Measurements from ENCODE around the gene NPM3.

Gene NPM3

DNA sequence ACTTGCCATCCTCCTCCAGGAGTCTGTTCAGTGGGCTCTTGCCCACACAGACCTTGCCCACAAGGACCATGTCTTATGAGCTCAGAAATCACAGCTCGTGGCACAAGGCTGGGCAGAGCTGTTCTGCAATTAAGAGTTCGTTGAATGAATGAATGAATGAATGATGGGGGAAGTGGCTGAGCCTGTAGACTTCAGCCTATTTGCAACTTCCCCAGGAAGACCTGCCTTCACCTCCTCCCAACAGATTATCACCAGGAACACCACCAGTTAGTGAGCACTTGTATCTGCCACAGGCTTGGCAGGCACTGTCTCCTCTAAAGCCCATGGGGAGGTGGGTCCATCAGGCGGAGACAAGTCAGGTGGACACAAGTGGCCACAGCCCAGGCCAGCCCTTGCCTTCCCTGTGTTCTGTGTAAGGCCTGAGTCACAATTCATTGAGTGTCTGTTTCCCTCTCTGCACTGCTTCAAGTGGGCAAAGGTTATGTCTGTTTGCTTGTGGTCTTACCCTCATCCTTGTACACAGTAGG is 5.6 kb downstream of the NPM3 start:
- in situ Hi-C loops (cut with MboI; ENCODE audit: low pct_unique_long_range_greater_than_20kb, low sequenced_read_pairs), result no loop called here
- no peak for DNase-seq

DNA sequence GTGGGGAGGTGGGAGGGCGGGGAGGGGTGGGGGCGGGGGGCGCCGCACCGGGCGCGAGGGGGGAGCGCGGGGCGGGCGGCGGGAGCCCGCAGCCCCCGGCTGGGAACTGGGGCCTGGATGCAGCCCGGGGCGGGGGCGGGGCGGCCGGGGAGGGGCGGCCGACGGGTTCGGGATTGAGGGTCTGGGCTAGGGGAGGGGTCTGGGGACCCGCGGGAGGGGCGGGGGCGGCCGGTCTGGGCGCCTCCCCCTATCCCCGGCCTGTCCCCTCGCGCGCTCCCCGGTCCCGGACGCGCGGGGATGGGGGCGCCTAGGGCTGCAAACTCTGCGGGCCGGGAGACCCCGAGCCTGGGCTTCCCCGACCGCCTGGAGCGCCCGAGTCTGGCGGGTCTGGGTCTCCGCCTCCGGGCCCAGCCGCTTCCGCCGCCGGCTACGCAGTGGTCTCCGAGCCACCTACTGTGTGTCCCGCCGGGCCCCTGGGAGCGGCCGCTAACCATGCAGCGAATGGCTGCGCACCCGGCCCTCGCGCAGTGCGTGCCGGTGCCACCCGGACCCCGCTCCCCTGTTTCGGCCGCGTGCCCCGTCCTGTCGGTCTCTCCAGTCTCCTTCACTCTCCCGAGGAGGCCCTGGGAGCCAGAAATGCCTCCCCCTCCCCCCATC is 7.0 kb downstream of the NPM3 start:
- in situ Hi-C loops (cut with MboI; ENCODE audit: low pct_unique_long_range_greater_than_20kb, low sequenced_read_pairs), result no loop called here
- no peak for DNase-seq

DNA sequence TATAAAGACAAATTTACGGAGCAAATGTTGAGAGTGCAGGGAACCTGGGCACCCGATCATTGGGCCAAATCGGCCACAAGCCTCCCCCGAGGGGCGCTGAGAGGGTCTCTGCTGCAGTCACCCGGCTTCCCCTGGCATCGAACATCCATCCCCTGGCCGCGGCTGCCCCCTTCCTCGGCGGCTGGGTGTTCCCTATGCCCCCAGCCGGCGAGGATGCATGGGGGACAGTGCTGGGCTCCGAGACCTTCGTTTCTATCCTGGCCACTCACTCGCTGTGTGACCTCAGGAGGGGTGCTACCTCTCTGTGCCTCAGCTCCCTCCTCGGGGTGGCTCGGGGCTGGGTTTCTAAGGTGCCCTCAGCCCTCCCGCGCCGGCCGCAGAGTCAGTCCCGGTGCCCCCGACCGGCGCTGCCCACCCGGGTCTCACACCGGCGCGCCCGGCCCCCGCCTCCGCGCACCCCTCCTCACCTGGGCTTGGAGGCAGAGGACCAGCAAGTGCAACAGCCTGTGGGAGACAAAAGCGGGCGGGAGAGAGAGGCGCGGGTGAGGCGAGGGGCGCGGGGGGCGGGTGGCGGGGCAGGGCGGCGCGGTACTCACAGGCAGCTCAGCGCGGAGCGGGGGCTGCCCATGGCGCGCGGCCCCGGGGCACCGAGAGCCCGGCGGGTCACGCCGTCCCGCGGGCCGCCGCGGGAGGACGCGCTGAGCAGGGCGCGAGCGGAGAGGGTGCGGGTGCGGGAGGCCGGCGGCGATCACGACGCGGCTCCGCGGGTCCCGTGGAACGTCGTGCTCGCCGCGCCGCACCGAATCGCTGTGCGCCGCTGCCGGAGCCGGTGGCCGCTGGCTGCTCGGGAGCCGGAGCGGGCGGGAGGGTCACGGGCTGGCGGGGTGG is 7.7 kb downstream of the NPM3 start, which contains the start of gene FGF8:
TSS of gene FGF8 (minus strand) at position 842 of the 888 bp plus-strand sequence. CDS start at position 628, 214 bp downstream.
- in situ Hi-C loops (cut with MboI; ENCODE audit: low pct_unique_long_range_greater_than_20kb, low sequenced_read_pairs), result no loop called here
- DNase-seq, result no peak

DNA sequence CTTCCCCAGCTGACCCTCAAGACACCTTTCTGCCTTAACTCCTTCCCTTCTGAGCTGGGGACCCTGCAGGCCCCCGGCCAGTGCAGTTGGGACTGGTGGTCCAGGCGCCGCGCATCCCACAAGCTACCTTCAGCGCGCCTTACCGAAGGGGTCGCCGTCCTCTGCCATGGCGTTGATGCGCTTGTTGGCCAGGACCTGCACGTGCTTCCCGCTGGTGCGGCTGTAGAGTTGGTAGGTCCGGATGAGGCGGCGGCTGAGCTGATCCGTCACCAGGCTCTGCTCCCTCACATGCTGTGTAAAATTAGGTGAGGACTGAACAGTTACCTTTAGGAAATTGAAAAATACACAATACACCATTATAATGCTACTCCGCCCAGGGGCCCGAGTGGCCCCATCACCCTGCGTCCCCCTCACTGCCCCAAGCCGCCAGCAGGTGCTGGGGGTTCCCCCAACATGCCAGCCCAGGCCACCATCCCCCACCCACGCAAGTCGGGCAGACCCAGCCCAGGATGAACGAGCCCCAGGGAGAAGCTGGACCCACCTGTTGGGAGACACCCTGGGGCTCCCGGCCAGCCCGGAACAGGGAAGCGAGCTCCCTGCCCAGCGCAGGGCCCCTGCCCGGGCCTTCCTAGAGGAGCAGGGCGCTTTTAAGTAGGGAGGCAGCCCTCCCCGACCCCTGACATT is 8.5 kb downstream of the NPM3 start:
- in situ Hi-C loops (cut with MboI; ENCODE audit: low pct_unique_long_range_greater_than_20kb, low sequenced_read_pairs), result loop anchor here (25.0 kb wide), 1 partner anchor 562 kb away; no protein-coding TSS in a partner anchor
- no peak for DNase-seq

DNA sequence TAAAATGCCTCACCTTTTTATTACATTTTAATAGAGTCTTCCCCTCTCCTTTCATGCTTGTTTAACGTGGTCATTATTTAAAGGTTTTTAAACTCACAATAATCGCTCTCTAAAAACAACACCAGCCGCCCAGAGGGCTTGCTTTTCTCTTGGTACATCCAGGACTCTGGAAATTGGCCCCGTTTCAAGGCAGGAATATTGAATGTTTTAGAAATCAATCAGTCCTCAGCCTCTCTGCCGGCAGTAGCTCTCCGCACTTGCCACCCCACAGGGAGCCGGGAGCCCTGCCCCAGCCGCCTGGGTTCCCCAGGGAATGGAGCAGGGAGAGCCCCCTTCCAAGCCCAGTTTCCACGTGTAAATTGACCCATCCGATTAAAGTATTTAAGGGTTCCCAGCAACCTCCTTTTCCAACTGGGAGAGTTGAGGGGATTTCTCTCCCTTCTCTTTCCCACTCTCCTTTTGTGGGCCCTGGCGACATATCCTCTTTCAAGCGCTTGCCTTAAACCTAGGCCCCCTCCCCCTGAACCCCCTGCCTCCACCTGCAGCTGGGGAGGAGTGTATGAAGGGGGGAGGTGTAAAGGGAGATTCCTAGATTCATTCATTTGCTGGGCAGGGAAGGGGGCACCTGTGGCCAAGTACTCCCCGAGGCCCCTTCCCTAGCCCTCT is 9.2 kb downstream of the NPM3 start:
- no peak for DNase-seq
- in situ Hi-C loops (cut with MboI; ENCODE audit: low pct_unique_long_range_greater_than_20kb, low sequenced_read_pairs), result loop anchor here (25.0 kb wide), 1 partner anchor 562 kb away; no protein-coding TSS in a partner anchor

DNA sequence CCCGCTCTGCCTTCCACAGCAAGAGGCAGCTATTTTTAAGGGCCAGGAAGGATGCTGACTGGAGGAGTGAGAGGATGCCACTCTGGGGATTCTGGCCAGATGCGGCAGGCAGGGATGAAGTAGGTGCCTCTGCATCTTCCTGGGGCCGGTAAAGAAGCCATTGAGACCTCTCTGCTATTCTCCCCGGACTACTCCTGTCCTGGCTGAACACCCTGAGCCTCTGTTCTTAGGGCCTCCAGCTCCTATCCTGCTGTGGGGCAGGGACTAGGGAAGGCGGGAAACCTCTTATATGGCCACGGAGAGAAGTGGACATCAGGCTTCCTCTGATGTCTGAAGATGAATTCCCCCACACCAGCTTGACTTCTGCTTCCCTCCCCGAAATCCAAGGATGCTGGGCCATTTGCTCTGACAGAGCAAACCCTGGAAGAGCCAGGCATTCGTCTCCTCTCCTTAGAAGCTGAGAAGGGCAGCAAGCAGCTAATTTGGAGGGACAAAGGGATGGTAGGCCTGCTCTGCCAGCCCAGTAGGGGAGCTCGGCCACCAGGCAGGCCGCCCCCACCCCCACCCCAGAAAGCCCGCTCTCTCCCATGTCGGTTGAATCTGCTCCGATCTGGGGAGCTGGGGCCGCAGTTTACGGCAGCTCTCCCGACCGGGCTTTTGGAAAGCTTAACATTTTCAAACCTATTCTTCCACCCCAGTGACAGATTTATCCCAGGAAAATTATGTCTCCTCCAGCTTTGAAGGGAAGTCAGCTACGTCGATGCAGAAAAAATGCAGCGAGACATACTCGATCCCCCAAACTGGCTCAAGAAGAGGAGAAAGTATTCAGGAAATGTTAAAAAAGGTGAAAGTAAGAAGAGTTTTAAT is 10.1 kb downstream of the NPM3 start:
- in situ Hi-C loops (cut with MboI; ENCODE audit: low pct_unique_long_range_greater_than_20kb, low sequenced_read_pairs), result loop anchor here (25.0 kb wide), 1 partner anchor 561 kb away; no protein-coding TSS in a partner anchor
- DNase-seq, result no peak

DNA sequence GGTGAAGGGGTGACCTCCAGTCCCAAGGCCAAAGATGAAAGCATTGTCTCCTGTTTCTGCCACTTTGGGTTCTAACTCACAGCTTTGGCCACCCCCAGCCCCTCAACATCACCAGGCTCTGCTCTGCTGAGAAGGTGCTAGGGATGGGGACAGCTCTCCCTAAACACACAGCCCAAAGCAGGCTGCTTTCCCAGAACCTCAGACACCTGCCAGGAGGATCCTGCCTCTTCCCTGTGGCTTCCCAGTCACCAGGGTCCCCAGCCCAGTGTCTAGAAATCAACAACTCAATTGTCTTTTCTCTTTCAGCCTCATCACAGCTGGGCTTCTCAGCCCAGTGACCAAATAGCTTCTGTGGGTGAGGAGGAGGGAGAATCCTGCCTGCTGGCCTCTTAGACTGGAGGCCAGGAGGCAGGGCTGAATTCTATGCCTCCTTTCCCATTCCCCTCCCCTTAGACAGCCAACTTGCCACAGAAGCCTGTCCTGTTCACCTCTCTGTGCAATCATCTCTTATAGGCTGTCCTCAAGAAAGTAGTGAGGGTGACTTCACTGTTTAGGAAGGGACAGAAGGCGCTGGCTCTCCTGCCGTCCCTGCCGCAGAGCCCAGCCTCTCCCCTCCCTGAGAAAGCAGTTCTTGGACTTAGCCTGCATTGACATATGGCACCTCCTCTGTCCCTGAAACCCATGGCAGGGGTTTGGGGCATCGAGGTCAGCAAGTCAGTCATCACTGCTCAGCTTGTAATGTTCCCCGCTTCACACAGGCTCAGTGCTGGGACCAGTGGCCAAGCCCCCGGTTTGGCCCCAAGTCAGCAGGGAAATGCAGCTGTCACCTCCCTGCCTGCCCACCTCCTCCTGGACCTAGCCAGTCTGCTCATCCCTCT is 11.0 kb downstream of the NPM3 start:
- DNase-seq, result no peak
- in situ Hi-C loops (cut with MboI; ENCODE audit: low pct_unique_long_range_greater_than_20kb, low sequenced_read_pairs), result loop anchor here (25.0 kb wide), 1 partner anchor 560 kb away; no protein-coding TSS in a partner anchor

DNA sequence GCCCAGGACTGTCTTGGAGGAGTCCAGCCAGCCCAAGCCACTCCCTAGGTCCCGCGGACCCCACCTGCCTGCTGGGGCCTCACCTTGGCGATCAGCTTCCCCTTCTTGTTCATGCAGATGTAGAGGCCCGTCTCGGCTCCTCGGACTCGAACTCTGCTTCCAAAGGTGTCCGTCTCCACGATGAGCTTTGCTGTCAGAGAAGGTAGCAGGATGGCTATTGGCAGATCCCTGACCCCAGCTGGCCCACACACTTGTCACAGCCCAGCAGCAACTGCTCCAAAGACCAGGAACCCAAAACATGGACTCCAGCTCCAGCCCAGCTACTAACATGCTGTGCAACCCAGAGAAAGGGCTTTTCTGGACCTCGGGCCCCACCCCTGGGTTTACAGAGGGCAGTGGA is 11.9 kb downstream of the NPM3 start:
- in situ Hi-C loops (cut with MboI; ENCODE audit: low pct_unique_long_range_greater_than_20kb, low sequenced_read_pairs), result loop anchor here (25.0 kb wide), 1 partner anchor 559 kb away; no protein-coding TSS in a partner anchor
- no peak for DNase-seq

DNA sequence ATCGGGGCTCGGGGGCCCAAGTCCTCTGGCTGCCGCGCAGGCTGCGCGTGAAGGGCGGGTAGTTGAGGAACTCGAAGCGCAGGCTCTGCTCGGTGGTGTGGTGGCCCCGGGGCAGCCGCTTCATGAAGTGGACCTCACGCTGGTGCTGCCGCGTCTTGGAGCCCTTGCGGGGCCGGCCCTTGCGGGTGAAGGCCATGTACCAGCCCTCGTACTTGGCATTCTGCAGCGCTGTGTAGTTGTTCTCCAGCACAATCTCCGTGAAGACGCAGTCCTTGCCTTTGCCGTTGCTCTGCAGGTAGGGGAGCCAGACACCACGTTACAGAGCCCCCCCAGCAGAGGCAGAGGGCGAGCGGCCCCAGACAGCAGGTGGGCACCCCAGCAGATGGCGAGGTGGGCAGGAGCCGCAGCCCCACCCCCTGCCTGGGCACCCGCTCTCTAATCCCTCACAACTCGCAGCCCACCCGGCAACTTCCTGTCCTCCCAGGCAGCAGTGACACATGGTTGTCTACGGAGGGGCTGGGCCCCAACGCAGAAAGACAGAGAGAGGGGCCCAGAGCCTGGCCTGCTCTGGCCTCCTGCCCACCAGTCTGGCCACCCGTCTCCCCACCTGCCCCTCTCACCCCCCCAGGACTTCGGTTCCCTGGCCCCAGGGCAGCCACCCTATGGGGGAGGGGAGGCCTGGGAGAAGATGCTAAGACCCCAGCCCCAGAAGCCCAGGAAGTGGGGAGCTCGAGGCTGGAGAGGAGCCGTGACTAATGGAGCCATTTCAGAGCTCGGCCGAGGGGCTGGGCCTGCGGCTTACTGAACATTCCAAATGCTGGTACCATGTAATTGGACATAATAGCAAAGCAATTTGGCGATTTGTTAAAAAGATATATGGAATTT is 12.7 kb downstream of the NPM3 start:
- in situ Hi-C loops (cut with MboI; ENCODE audit: low pct_unique_long_range_greater_than_20kb, low sequenced_read_pairs), result loop anchor here (25.0 kb wide), 1 partner anchor 558 kb away; no protein-coding TSS in a partner anchor
- DNase-seq, result no peak

DNA sequence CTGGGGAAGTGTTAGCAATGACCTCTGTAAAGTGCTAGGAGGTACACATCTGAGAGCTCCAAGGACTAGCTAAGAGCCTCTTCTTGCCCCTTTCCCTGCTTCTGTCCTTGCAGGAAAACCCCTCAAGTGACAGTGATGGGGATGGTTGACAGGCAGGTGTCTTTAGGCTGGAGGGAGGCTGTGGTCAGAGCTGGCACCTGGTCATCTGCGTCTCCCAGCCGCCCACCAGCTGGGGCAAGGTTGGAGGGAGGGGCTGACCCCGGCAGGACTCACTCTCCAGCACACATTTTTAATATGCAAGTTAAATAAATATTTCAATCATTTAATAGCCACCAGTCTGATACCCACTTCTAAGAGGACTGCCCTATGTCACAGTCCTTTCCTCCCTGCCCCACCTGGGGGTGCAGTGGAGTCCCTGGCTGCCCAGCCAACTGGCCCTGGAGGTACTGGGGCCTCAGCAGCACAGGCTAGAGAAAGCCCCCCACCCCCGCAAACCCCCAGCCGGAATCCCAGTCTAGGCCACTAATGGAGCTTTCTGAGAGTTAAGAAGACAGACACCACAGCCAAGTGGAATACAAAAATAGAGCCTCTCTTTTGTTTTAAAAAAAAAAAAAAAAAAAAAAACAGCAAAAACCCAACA is 13.6 kb downstream of the NPM3 start:
- in situ Hi-C loops (cut with MboI; ENCODE audit: low pct_unique_long_range_greater_than_20kb, low sequenced_read_pairs), result loop anchor here (25.0 kb wide), 1 partner anchor 557 kb away; no protein-coding TSS in a partner anchor
- DNase-seq, result no peak

DNA sequence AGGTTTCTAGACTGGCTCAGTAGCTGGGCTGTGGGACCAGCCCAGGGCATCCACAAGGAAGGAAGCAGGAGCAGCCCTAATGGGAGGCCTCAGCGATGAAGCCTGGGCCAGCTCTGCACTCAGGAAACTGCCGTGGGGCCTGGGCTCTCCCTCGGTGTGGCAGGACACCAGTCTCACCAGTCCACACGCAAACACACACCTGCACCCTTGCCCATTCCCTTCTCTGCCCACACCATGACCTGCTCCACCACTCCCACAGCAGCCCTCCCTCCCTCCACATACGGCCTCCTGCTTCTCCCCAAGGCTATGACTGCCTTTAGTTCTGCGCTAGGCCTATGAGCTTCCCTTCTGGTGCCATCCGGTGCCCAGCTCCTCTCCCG is 14.5 kb downstream of the NPM3 start:
- DNase-seq, result no peak
- in situ Hi-C loops (cut with MboI; ENCODE audit: low pct_unique_long_range_greater_than_20kb, low sequenced_read_pairs), result loop anchor here (25.0 kb wide), 1 partner anchor 556 kb away; no protein-coding TSS in a partner anchor

DNA sequence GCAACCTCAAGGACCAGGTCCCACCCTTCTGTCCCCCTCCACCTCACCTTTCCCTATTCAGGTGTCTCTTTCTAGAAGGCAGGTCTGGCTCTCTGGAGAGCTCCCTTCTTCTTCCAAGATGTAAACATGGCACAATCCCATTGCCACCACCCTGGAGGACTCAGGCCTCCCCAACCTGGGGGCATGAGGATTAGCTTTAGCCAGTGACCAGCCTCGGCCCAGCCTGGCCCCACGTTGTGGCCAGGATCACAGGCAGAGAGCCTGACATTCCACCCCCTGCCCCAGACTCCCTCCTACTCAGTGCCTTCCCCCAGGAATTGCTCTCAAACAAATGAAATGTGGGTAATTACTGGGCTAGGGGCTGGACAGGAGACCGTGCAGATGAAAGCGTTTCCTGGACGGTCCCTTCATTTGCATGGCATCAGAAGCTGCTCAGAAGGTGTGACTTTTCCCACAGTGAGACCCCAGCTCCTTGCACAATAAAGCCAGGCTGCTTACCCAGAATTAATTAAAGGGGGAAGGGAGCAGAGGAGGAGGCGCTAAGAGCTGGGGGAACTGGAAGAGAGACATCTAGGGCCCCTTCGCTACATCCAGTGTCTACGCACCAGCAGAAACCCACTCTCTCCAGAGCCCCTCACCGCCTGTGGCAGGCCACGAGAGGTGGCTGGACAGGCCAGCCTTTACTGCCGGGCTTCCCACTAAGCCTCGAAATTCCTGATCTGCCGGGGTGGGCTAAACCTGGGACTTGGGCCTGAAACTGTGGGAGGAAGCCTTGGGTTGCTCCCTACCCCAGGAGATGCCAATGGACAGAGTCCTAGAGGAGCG is 15.1 kb downstream of the NPM3 start:
- DNase-seq, result no peak
- in situ Hi-C loops (cut with MboI; ENCODE audit: low pct_unique_long_range_greater_than_20kb, low sequenced_read_pairs), result loop anchor here (25.0 kb wide), 1 partner anchor 556 kb away; no protein-coding TSS in a partner anchor

DNA sequence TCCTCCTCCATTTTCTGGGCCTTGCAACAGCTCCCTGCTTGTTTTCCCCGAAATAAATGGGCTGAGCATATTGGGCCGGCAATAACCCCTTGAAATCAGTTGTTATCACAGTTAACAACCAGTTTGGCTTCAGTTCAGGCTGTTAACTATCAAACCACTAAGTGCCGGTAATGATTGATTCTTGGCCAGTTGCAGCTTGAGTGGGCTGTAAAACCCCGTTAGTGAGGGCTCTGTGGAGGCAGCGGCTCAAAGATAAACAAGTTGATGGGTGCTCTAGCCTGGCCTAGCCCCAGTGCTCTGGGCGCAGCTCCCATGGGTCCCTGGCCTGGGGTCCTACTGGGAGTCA is 15.7 kb downstream of the NPM3 start:
- DNase-seq, result no peak

DNA sequence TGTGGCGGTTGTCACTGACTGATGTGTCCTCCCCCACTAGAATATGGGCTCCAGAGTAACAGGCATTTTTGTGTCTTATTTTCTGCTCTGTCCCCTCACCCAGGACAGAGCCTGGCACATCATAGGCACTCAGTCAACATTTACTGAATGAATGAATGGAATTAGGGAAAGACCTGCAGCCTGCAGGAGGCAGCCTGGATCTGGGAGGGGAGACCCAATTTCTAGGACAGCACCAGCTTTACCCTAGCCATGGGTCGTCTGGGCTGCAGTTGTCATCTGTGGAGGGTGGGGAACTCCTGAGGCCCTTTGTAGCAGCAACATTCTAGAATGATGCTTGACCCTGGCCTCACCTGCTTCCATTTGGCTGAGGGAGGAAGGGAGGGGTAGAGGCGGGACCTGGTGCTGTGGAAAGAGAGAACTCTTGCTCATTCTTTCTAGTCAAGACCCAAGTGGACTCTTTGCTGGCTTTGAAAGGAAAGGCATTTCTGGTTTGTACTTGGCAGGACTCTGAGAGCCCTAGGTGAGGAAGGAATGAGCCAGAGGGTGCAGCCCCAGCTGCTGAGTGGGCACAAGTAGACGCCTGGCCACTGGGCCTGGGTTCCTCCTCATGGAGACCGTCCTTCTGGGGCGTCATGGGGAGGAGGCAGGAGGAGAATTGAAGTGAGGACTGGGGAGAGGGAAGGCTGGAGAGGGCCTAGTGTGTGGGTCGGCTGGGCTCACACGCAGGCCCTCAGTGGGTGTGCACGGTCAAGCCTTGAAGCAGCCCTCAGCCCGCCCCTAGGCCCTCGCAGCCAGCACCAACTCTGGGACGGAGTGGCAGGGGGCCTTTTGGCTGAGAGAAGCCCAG is 16.3 kb downstream of the NPM3 start:
- in situ Hi-C loops (cut with MboI; ENCODE audit: low pct_unique_long_range_greater_than_20kb, low sequenced_read_pairs), result loop anchor here (25.0 kb wide), 1 partner anchor 555 kb away; no protein-coding TSS in a partner anchor
- DNase-seq, result no peak

More for the DNA sequence above, 15.7 kb downstream of the NPM3 start:
- in situ Hi-C loops (cut with MboI; ENCODE audit: low pct_unique_long_range_greater_than_20kb, low sequenced_read_pairs), result loop anchor here (25.0 kb wide), 1 partner anchor 555 kb away; no protein-coding TSS in a partner anchor

All from KBM-7 (cell line).